ENCODE results near the gene ESYT1.

GRCh38 chr12:56119361-56119796 is 8.7 kb upstream of the ESYT1 start:
- peak; percentile 56 for TF ChIP-seq CTCF (IDR thresholded peaks at IDR 0.05; ENCODE audit: insufficient read depth, low read length)
- no peak for TF ChIP-seq REST (IDR thresholded peaks at IDR 0.05; ENCODE audit: insufficient replicate concordance, low read depth)
- TF ChIP-seq POLR2AphosphoS5 (IDR thresholded peaks at IDR 0.05; ENCODE audit: low read depth), result no peak
- TF ChIP-seq SPI1 (IDR thresholded peaks at IDR 0.05; ENCODE audit: borderline replicate concordance, low read depth), result no peak
- no peak for TF ChIP-seq GABPA (IDR thresholded peaks at IDR 0.05; ENCODE audit: low read depth)

Data from HL-60 (cell line).